Lower lobe of right lung (tissue), 2 donors: ENCODE measurements around the gene PARN. TPM values are rescaled to one million over a fixed set of nuclear protein-coding genes. Genes with fewer than 3 reads are reported as not detected.

ENCODE experiments used
- ATAC-seq, 2 donors: fragments of 200-7000 bp; cut with Tn5 transposase; one replicate each; pipeline ENCODE4 v1.9.1; 2020 to 2022; ENCODE audit warnings: mild to moderate bottlenecking in 2 of 2, moderate library complexity in 2 of 2
- DNase-seq: peaks from one replicate; pipeline ENCODE4 v3.0.0-alpha.2; 2020
- H3K27ac ChIP-seq: fragments of 200-600 bp; one replicate; pipeline ENCODE4 v1.8.0; 2022
- H3K27me3 ChIP-seq: fragments of 200-600 bp; one replicate; pipeline ENCODE4 v1.8.0; 2022; ENCODE audit warnings: low read depth
- H3K36me3 ChIP-seq: fragments of 200-600 bp; one replicate; pipeline ENCODE4 v1.8.0; 2022; ENCODE audit warnings: mild to moderate bottlenecking
- H3K4me1 ChIP-seq: fragments of 200-600 bp; one replicate; pipeline ENCODE4 v1.8.0; 2022
- H3K4me3 ChIP-seq: fragments of 200-600 bp; one replicate; pipeline ENCODE4 v1.8.0; 2022; ENCODE audit warnings: mild to moderate bottlenecking
- H3K9me3 ChIP-seq: fragments of 200-600 bp; one replicate; pipeline ENCODE4 v1.8.0; 2022
- CTCF ChIP-seq: fragments of 200-600 bp; IDR thresholded peaks from one replicate; pipeline ENCODE4 v1.8.0; 2022; ENCODE audit warnings: antibody characterized with exemption, mild to moderate bottlenecking
- intact Hi-C: fragments of 100-400 bp; cut with DNase I; formaldehyde crosslinking; loops from one replicate; pipeline ENCODE4 v1.11.0; 2022
- total RNA-seq: library from RNA; stranded (reverse); fragmentation: NEBNext Ultra II Directional; extraction: Animal tissue kit (Norgen Biotek cat#: 25700); gene quantifications from one replicate; pipeline ENCODE4 v1.2.1, GENCODE V29; 2021
- donor health status: DM: no; HTN: yes; CAD: no; lungs with severe emphysema.

The PARN gene
- total RNA-seq, 1 donor from 2014 or later, result 35.7 TPM

- Histone ChIP-seq H3K36me3 (no peaks in the 10 kb centered on the region), H3K4me3 (no peak overlapping the region), H3K9me3 (no peaks in the 10 kb centered on the region), H3K27me3 (no peaks in the 10 kb centered on the region), H3K4me1 (peaks cover 7% of the 10 kb centered on the region), H3K27ac (no peak overlapping the region)
- no peak for DNase-seq
- no peak for ATAC-seq
- no peak for TF ChIP-seq CTCF
- intact Hi-C loops, result no loop called here
Measured at GRCh38 chr16:14452066-14452465, 178.0 kb downstream of the PARN start.

- H3K4me3 ChIP-seq, result no peak overlapping the region
- intact Hi-C loops, result no loop called here
- no peak overlapping the region for H3K27ac ChIP-seq
- no peak for TF ChIP-seq CTCF
- H3K36me3 ChIP-seq, result peaks cover 12% of the 10 kb centered on the region
- H3K9me3 ChIP-seq, result no peaks in the 10 kb centered on the region
- DNase-seq (no peak), ATAC-seq (no peak)
- no peaks in the 10 kb centered on the region for H3K27me3 ChIP-seq
- peaks cover 7% of the 10 kb centered on the region for H3K4me1 ChIP-seq
Measured at GRCh38 chr16:14450846-14451245, 179.2 kb downstream of the PARN start.

DNA sequence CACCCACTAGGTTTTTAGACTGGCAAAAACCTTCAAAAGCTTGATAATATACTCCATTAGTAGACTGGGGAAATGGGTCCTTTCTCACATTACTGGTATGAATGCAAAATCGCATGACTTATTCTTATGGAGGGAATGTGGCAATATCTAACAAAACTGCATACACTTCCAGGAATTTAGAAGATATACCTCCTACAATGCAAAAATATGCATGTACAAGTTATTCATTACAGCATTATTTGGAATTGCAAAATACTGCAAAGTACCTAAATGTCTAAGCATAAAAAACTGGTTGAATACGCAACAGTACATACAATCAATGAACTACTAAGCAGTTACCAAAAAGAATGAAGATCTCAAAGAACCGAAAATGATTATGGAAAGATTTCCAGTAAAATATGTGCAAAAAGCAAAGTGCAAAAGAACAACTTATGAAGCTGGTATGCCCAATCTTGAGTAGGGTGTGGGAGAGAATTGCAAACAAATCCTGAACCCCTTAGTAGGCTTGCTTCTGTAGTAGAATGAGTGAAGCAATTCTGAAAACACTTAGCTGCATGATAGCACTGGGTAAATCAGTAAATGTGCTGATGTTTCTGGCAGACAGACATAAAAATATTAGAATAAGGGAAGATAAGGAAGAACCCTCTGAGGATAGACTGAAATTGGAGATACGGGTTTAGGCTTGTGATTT is 180.1 kb downstream of the PARN start:
- H3K36me3 ChIP-seq, result peaks cover 18% of the 10 kb centered on the region
- H3K27ac ChIP-seq, result no peak overlapping the region
- no peak overlapping the region for H3K4me3 ChIP-seq
- DNase-seq (no peak), ATAC-seq (peak in 1 of 2 donors; percentile 84)
- no peaks in the 10 kb centered on the region for H3K27me3 ChIP-seq
- H3K4me1 ChIP-seq, result peaks cover 7% of the 10 kb centered on the region
- no peaks in the 10 kb centered on the region for H3K9me3 ChIP-seq
- no peak for TF ChIP-seq CTCF
- intact Hi-C loops, result no loop called here

DNA sequence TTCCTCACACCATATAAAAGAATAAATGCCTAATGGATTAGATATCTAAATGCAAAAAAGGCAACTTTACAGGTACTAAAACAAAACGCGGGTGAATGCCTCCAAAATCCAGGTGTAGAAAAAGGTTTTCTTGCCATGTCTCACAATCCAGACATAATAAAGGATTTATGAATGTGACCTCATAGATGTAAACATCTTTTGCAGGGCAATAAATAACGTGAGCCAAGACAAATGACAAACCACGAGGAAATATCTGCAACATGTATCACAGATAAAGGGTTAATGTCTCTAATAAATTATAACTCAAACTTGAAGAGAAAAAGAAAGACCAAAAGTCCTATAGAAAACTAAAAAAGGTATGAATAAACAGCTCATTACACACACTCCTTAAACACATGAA is 180.7 kb downstream of the PARN start:
- DNase-seq (no peak), ATAC-seq (no peak)
- Histone ChIP-seq H3K9me3 (no peaks in the 10 kb centered on the region), H3K4me1 (peaks cover 7% of the 10 kb centered on the region), H3K36me3 (peaks cover 18% of the 10 kb centered on the region), H3K27ac (no peak overlapping the region), H3K4me3 (no peak overlapping the region), H3K27me3 (no peaks in the 10 kb centered on the region)
- TF ChIP-seq CTCF, result no peak
- intact Hi-C loops, result no loop called here

DNA sequence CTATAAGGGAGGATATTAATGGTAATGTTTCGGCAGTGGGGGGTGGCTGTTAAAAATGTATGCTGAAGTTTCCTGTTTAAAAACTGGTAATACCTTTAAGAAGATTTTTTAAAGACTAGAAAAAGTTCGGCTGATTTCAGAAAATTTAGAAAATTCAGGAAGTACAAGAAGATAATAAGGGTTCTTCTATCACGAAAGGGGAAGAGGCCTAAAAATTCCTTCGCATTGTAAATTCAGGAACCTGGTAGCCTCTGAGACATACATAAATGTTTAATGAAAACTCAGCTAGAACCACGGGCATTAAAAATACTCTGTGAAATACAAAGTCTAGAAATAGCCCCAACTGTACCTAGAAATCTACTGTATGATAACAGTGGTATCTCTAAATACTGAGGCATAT is 181.2 kb downstream of the PARN start:
- peaks cover 7% of the 10 kb centered on the region for H3K4me1 ChIP-seq
- H3K9me3 ChIP-seq, result no peaks in the 10 kb centered on the region
- no peak for TF ChIP-seq CTCF
- DNase-seq (no peak), ATAC-seq (no peak)
- H3K36me3 ChIP-seq, result peaks cover 22% of the 10 kb centered on the region
- no peak overlapping the region for H3K4me3 ChIP-seq
- no peak overlapping the region for H3K27ac ChIP-seq
- intact Hi-C loops, result no loop called here
- no peaks in the 10 kb centered on the region for H3K27me3 ChIP-seq
